Activated CD8-positive, alpha-beta T cell treated with anti-CD3 and anti-CD28 coated beads, Interleukin-2, amount 10 ng/mL, durations not matched to agents 7 days and 5 days (primary cell): ENCODE results near the gene OSBP2. TPM values are rescaled to one million over a fixed set of nuclear protein-coding genes. Genes with fewer than 3 reads are reported as not detected.

ENCODE experiments used
- ATAC-seq: fragments of 150-1000 bp; cut with Tn5 transposase; one replicate; pipeline ENCODE4 v1.10.0; 2021; ENCODE audit warnings: moderate library complexity
- CTCF ChIA-PET: fragments of 350-600 bp; sonication (Branson Sonifier 250); formaldehyde crosslinking; loops from one replicate; lab custom pipeline; 2021; ENCODE audit warnings: antibody characterized with exemption; lab: Charles Lee
- POLR2A ChIA-PET: fragments of 350-600 bp; sonication (Branson Sonifier 250); formaldehyde crosslinking; loops from one replicate; lab custom pipeline; 2021; ENCODE audit warnings: antibody characterized with exemption; lab: Charles Lee
- DNase-seq: peaks from one replicate; pipeline ENCODE4 v3.0.0-alpha.2; 2020
- H3K27ac Mint-ChIP-seq: one replicate; pipeline ENCODE4 v1.8.0; 2021; ENCODE audit warnings: mild to moderate bottlenecking, mixed read lengths
- H3K27me3 Mint-ChIP-seq: one replicate; pipeline ENCODE4 v1.8.0; 2021; ENCODE audit warnings: low read depth, mixed read lengths
- H3K36me3 Mint-ChIP-seq: one replicate; pipeline ENCODE4 v1.8.0; 2021; ENCODE audit warnings: low read depth, mixed read lengths
- H3K4me1 Mint-ChIP-seq: one replicate; pipeline ENCODE4 v1.8.0; 2021; ENCODE audit warnings: low read depth, mixed read lengths
- H3K4me3 Mint-ChIP-seq: one replicate; pipeline ENCODE4 v1.8.0; 2021; ENCODE audit warnings: mild to moderate bottlenecking, mixed read lengths
- H3K9me3 Mint-ChIP-seq: one replicate; pipeline ENCODE4 v1.8.0; 2022; ENCODE audit warnings: mixed read lengths; ENCODE audit not compliant: insufficient read depth
- total RNA-seq, 2 experiments: library from RNA; stranded (reverse); gene quantifications; one replicate each; pipeline ENCODE4 v1.2.3, GENCODE V29; 2021

OSBP2 gene
- total RNA-seq, 2 experiments from 2014 or later: 0.42 to 0.55 TPM

GRCh38 chr22:30822216-30823014 is 127.7 kb downstream of the OSBP2 start:
- POLR2A ChIA-PET: no interaction called here
- H3K27me3 Mint-ChIP-seq: peaks cover 35% of the 10 kb centered on the region
- H3K9me3 Mint-ChIP-seq: no peaks in the 10 kb centered on the region
- ATAC-seq (peak; percentile 57), DNase-seq (no peak)
- H3K36me3 Mint-ChIP-seq: no peaks in the 10 kb centered on the region
- CTCF ChIA-PET: no interaction called here
- H3K4me1 Mint-ChIP-seq: no peaks in the 10 kb centered on the region
- no peak overlapping the region for H3K4me3 Mint-ChIP-seq
- H3K27ac Mint-ChIP-seq: no peak overlapping the region

DNA sequence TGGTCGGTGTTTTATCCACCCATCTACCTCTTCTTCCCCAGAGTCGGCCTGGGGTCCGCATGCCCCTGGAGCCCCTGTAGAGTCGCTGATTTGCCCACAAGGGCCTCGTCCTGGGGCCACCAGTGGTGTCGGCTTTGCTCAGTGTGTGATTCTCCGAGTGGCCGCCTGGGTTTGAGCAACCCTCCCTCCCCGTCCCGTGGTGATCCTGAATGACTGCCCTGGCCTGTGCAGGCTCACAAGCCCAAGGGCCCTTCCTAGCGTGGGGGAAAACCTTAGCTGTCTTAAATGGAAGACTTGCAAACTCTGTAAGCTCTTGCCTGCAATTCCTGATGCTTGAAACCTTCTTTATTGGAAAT is 128.3 kb downstream of the OSBP2 start:
- Mint-ChIP-seq H3K4me1 (no peaks in the 10 kb centered on the region), H3K36me3 (no peaks in the 10 kb centered on the region), H3K4me3 (no peak overlapping the region), H3K27ac (no peak overlapping the region), H3K9me3 (no peaks in the 10 kb centered on the region), H3K27me3 (peaks cover 35% of the 10 kb centered on the region)
- ChIA-PET CTCF (no interaction called here), POLR2A (no interaction called here)
- ATAC-seq (no peak), DNase-seq (no peak)

DNA sequence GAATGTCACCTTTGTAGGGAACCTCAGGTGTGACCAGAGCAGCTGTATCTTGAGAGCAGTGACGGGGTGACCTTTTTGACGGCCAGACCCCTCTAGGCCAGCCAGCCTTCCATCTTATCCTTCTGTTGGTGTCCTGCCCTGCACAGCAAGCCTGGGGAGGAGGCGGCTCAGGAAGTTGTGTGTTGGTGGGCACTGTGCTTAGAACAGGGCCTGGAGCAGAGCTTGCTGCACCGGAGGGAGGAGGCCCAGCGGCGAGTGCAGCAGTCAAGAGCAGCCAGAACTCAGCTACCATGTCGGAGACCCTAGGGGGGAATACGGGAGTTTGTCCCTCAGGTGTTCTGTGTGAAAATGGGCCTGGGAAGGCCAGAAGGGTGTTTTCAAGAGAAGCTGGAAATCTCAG is 129.4 kb downstream of the OSBP2 start:
- H3K27ac Mint-ChIP-seq: no peak overlapping the region

DNA sequence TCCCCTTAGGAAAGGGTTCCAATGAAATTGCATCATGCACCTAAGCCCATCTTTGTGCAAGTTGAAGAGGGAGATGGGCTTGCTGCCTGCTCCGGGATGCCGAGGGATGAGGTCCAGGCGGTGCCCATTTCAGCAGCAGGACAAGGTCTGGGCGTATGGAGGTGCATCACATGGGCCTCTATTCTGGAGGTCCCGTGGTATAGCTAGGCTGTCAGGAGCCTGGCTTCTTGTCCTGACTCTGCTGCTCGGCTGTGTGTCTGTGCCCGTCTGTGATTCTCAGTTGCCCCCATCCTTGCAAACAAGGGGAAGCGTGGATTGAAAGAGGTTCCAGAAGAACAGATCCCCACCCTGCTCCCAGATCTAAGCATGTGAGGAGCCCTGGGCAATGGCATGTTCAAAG is 130.0 kb downstream of the OSBP2 start:
- Mint-ChIP-seq H3K27ac (no peak overlapping the region), H3K36me3 (no peaks in the 10 kb centered on the region), H3K27me3 (peaks cover 39% of the 10 kb centered on the region), H3K4me1 (no peaks in the 10 kb centered on the region), H3K9me3 (no peaks in the 10 kb centered on the region), H3K4me3 (no peak overlapping the region)
- no peak for DNase-seq
- ATAC-seq: no peak
- CTCF ChIA-PET: no interaction called here
- POLR2A ChIA-PET: no interaction called here

More for the DNA sequence above, 129.4 kb downstream of the OSBP2 start:
- Mint-ChIP-seq H3K9me3 (no peaks in the 10 kb centered on the region), H3K4me3 (no peak overlapping the region), H3K4me1 (no peaks in the 10 kb centered on the region), H3K36me3 (no peaks in the 10 kb centered on the region), H3K27me3 (peaks cover 39% of the 10 kb centered on the region)
- DNase-seq (no peak), ATAC-seq (no peak)
- CTCF ChIA-PET: no interaction called here
- POLR2A ChIA-PET: no interaction called here

DNA sequence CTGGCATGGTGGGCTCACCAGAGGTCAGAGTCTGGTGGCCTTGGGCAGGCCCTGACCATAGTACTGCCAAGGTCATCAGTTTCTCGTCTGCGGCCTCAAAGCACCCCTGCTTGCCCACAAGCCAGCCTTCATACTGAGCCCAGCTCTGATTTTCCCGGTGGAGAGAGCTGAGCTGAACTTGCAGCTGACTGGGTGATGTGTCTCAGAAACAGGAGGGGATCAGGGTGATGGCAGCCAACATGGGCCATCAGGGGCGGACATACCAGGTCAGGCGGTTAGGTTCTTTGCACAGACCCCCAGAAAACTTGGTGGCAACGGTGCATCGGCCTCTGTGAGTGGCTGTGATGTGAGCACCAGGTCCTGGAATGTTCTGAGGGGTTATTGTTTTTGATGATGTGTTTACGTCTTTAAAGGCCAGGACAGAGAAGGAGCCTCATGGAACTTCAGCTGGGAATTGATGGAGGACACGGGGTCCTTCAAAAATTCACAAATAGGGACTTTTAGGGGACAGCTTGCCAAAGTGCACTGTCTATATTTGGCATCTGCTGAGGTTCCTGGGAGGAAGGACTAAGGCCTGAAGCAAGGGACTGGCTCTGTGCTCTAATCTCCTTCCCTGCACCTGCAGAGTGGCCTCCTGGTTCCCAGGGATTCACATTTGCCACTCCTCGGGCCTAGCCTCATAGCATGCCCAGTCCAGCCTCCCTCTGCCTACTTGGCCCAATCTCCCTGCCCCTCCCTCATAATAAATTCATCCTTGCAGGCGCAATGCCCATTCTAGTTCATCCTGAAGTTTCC is 131.2 kb downstream of the OSBP2 start:
- H3K27me3 Mint-ChIP-seq: peaks cover 33% of the 10 kb centered on the region
- no peak overlapping the region for H3K4me3 Mint-ChIP-seq

GRCh38 chr22:30826670-30827355 is 132.1 kb downstream of the OSBP2 start:
- Mint-ChIP-seq H3K27ac (no peak overlapping the region), H3K36me3 (no peaks in the 10 kb centered on the region), H3K27me3 (peaks cover 24% of the 10 kb centered on the region), H3K4me3 (no peak overlapping the region), H3K4me1 (no peaks in the 10 kb centered on the region), H3K9me3 (no peaks in the 10 kb centered on the region)
- CTCF ChIA-PET: no interaction called here
- POLR2A ChIA-PET: interaction anchor here (0.6 kb wide), 1 partner anchor 429 kb away, joined by 3 read pairs; no protein-coding TSS in a partner anchor
- ATAC-seq: no peak
- no peak for DNase-seq

More for the DNA sequence above, 131.2 kb downstream of the OSBP2 start:
- H3K4me1 Mint-ChIP-seq: no peaks in the 10 kb centered on the region
- no peak for DNase-seq
- CTCF ChIA-PET: no interaction called here
- POLR2A ChIA-PET: no interaction called here
- H3K36me3 Mint-ChIP-seq: no peaks in the 10 kb centered on the region
- H3K9me3 Mint-ChIP-seq: no peaks in the 10 kb centered on the region
- H3K27ac Mint-ChIP-seq: no peak overlapping the region
- no peak for ATAC-seq

DNA sequence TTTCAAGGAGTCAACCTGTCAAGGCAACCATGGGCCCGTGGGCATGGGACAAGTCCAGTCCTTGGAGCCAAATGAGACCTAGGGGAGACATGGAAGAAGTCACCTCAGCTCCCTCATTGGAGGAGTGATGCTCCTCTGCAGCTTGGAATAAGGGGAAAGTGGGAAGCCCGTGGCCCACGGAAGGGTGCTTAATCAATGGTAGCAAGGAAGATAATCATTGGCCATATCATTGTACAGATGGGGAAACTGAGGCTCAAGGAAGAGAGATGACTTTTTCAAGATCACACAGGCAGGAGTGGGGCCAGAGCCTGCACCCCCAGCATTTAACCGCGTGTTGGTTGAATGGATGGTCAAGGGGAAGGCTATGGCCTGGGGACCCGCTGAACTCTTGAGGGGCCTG is 133.0 kb downstream of the OSBP2 start:
- Mint-ChIP-seq H3K27me3 (peaks cover 22% of the 10 kb centered on the region), H3K4me1 (no peaks in the 10 kb centered on the region), H3K4me3 (no peak overlapping the region), H3K36me3 (no peaks in the 10 kb centered on the region), H3K27ac (no peak overlapping the region), H3K9me3 (no peaks in the 10 kb centered on the region)
- DNase-seq: no peak
- no peak for ATAC-seq
- ChIA-PET POLR2A (interaction anchor here (0.6 kb wide), 1 partner anchor 93 kb away, joined by 4 read pairs; no protein-coding TSS in a partner anchor), CTCF (no interaction called here)

- DNase-seq (no peak), ATAC-seq (no peak)
- ChIA-PET CTCF (no interaction called here), POLR2A (interaction anchor here (0.6 kb wide), 1 partner anchor 93 kb away, joined by 4 read pairs; no protein-coding TSS in a partner anchor)
- Mint-ChIP-seq H3K27me3 (peaks cover 16% of the 10 kb centered on the region), H3K4me1 (no peaks in the 10 kb centered on the region), H3K27ac (no peak overlapping the region), H3K36me3 (no peaks in the 10 kb centered on the region), H3K9me3 (no peaks in the 10 kb centered on the region), H3K4me3 (no peak overlapping the region)
Observed at GRCh38 chr22:30828187-30829155, 133.8 kb downstream of the OSBP2 start.

GRCh38 chr22:30829901-30830550 is 135.4 kb downstream of the OSBP2 start:
- no peak overlapping the region for H3K27ac Mint-ChIP-seq
- no peak for DNase-seq
- H3K4me1 Mint-ChIP-seq: no peaks in the 10 kb centered on the region
- H3K36me3 Mint-ChIP-seq: no peaks in the 10 kb centered on the region
- H3K27me3 Mint-ChIP-seq: peaks cover 13% of the 10 kb centered on the region
- H3K9me3 Mint-ChIP-seq: no peaks in the 10 kb centered on the region
- no peak overlapping the region for H3K4me3 Mint-ChIP-seq
- POLR2A ChIA-PET: no interaction called here
- ATAC-seq: no peak
- CTCF ChIA-PET: no interaction called here

- ATAC-seq (no peak), DNase-seq (no peak)
- Mint-ChIP-seq H3K9me3 (no peaks in the 10 kb centered on the region), H3K27ac (no peak overlapping the region), H3K4me3 (no peak overlapping the region), H3K4me1 (no peaks in the 10 kb centered on the region), H3K27me3 (peaks cover 13% of the 10 kb centered on the region), H3K36me3 (no peaks in the 10 kb centered on the region)
- CTCF ChIA-PET: no interaction called here
- POLR2A ChIA-PET: no interaction called here
Observed at GRCh38 chr22:30830907-30831306, 136.2 kb downstream of the OSBP2 start.
